ENCODE data around the gene RAP1GAP2.
A peak's percentile ranks its signal among the peaks of the same experiment; 100 is the strongest.
"Not testable (repeated sequence)": the region's sequence is repeated elsewhere in the genome, so short reads cannot be mapped to it uniquely, and the experiment has no call there.

The RAP1GAP2 gene

GRCh38 chr17:2796164-2797125 is at the start of gene RAP1GAP2:
RAP1GAP2 (plus strand) TSS chr17:2796438; CDS start chr17:2796528, 90 bp downstream.
- peak; percentile 94 for DNase-seq

GRCh38 chr17:2749058-2749783 is 47.0 kb upstream of the RAP1GAP2 start, which contains the start of gene CCDC92B:
CCDC92B (minus strand) TSS chr17:2749652; CDS start chr17:2735145, 14,507 bp downstream.
- no peak for DNase-seq

DNA sequence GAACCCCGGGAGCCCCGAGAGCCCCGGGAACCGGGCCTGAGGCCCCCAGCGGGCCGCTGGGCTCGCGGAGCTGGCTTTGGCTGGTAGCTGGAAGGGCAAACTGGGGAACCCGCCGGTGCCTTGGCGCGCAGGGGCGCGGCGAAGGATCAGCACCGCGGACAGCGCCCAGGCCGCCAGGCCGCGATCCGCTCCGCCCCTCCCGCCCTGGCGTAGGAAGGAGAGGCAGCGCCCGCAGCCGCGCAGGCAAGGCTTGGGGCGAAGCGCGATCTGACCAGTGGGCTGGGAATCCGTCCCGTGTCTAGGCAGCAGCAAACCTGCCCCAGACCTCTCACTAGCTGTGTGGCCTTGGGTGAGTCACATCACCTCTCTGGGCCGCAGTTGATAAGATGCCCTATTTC is 46.5 kb upstream of the RAP1GAP2 start:
- DNase-seq = peak; percentile 62

- no peak for DNase-seq
These were observed 45.5 kb upstream of the RAP1GAP2 start for GRCh38 chr17:2750721-2751120.

DNA sequence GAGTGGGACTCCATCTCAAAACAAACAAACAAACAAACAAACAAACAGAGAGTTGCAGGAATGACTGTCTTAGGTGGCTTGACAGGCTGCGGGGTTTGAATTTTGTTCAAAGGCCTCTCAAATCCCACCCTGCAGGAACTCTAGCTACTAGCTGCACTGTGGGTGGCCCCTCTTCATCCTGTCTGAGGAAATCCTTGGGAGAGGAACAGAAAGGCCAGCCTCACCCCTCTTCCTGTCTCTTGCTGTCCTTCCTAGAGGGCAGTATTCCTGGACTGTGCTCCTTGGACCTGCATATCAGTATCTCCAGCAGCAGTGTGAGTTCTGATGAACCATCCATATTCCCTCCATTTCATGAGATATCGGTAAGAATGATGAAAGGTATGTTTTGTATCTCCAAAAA is 44.7 kb upstream of the RAP1GAP2 start:
- DNase-seq = no peak

- DNase-seq = no peak
These were observed 40.1 kb upstream of the RAP1GAP2 start for GRCh38 chr17:2755891-2756724.

GRCh38 chr17:2758870-2759269 is 37.4 kb upstream of the RAP1GAP2 start:
- DNase-seq = no peak

GRCh38 chr17:2770129-2770528 is 26.1 kb upstream of the RAP1GAP2 start:
- no peak for DNase-seq

- DNase-seq = no peak
These were observed 21.0 kb upstream of the RAP1GAP2 start for GRCh38 chr17:2775206-2775605.

- no peak for DNase-seq
These were observed 19.5 kb upstream of the RAP1GAP2 start for GRCh38 chr17:2776589-2777241.

GRCh38 chr17:2777242-2777867 is 18.9 kb upstream of the RAP1GAP2 start:
- no peak for DNase-seq

- no peak for DNase-seq
These were observed 17.7 kb upstream of the RAP1GAP2 start for GRCh38 chr17:2778489-2778888.

DNA sequence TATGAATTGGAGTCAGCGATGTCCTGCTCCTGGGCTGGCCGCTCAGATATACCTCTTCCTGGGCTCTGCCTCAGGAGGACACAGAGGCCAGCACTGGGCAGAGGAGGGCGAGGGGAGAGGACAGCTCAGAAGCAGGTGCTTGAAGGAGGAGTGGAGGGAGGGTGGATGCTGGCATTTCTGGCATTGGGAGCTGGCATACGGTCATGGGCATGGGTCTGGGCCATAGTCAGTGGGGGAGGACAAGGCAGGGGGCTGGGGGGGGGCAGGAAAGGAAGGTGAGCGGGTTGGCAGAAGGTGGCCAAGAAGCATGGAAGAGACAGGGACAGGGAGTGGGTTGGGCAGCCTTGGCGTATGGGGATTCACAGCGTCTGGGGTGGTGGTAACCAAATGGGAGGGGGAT is 16.7 kb upstream of the RAP1GAP2 start:
- DNase-seq = no peak

- DNase-seq = no peak
These were observed 16.0 kb upstream of the RAP1GAP2 start for GRCh38 chr17:2780256-2780655.

GRCh38 chr17:2780931-2781454 is 15.2 kb upstream of the RAP1GAP2 start:
- no peak for DNase-seq

- DNase-seq = not testable (repeated sequence)
These were observed 14.6 kb upstream of the RAP1GAP2 start for GRCh38 chr17:2781598-2781997.

- no peak for DNase-seq
These were observed 14.2 kb upstream of the RAP1GAP2 start for GRCh38 chr17:2782055-2782454.

GRCh38 chr17:2783310-2784030 is 12.8 kb upstream of the RAP1GAP2 start:
- no peak for DNase-seq

DNA sequence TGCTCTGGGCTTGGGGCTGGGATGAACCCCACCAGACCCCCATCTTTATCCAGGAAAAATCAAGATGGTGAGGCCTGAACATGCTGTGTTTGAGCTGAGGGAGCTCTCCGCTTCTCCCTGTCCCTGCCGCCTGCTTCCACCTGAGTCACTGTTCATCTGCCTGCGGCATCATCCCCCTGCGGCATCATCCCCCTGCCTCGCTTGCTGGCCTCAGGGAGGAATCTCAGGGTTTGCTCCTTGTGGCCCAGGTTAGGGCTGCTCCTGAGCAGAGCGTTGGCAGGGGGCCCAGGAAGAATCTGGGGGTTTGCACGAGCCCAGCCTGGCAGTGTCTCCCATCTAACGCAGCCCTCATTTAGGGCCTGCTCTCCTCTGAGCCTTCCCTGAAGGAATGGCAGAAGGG is 11.4 kb upstream of the RAP1GAP2 start:
- DNase-seq = no peak

DNA sequence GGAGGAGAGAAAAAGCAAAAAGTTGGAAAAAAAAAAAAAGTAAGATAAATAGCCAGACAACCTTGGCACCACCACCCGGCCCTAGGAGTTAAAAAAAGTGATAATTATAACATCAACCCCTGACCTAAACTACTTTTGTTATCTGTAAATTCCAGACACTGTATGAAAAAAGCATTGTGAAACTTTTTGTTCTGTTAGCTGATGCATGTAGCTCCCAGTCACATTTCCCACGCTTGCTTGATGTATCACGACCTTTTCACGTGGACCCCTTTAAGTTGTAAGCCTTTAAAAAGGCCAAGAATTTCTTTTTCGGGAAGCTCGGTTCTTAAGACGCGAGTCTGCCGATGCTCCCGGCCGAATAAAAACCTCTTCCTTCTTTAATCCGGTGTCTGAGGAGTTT is 10.9 kb upstream of the RAP1GAP2 start:
- not testable (repeated sequence) for DNase-seq

Data from GDM1 (cell line).